Natural killer cell treated with Interleukin-12 subunit alpha and Interleukin-12 subunit beta and Interleukin-15 and Interleukin-18, amount 100 ng/mL, for 72 hours (primary cell): ENCODE results near the gene ITGA2. TPM values are rescaled to one million over a fixed set of nuclear protein-coding genes. Genes with fewer than 3 reads are reported as not detected.

ENCODE experiments used
- ATAC-seq, 2 donors: fragments of 150-1000 bp; cut with Tn5 transposase in 1 of 2; sonication (Bioruptor Pico), chemical (Tn5 transposase) in 1 of 2; 2 replicates each; pipeline ENCODE4 v1.10.0; 2021
- DNase-seq: peaks from one replicate; pipeline ENCODE4 v3.0.0; 2022; ENCODE audit warnings: low spot score
- H3K27ac Mint-ChIP-seq, 2 donors: 1 replicate in 1 of 2; 2 replicates in 1 of 2; pipeline ENCODE4 v1.8.0; 2022; ENCODE audit warnings: mixed read lengths in 2 of 2, mild to moderate bottlenecking in 1 of 2, moderate library complexity in 1 of 2
- H3K27me3 Mint-ChIP-seq, 2 donors: 1 replicate in 1 of 2; 2 replicates in 1 of 2; pipeline ENCODE4 v1.8.0; 2022; ENCODE audit warnings: mixed read lengths in 2 of 2
- H3K36me3 Mint-ChIP-seq: one replicate; pipeline ENCODE4 v1.8.0; 2022; ENCODE audit warnings: mixed read lengths
- H3K4me1 Mint-ChIP-seq, 2 donors: 1 replicate in 1 of 2; 2 replicates in 1 of 2; pipeline ENCODE4 v1.8.0; 2022; ENCODE audit warnings: low read depth in 2 of 2, mixed read lengths in 2 of 2, mild to moderate bottlenecking in 1 of 2
- H3K4me3 Mint-ChIP-seq: one replicate; pipeline ENCODE4 v1.8.0; 2022; ENCODE audit warnings: mixed read lengths
- H3K9me3 Mint-ChIP-seq: 2 replicates; pipeline ENCODE4 v1.8.0; 2022; ENCODE audit warnings: mixed read lengths
- total RNA-seq, 2 donors: library from RNA; stranded (reverse); gene quantifications; one replicate each; pipeline ENCODE4 v1.2.3, GENCODE V29; 2022

ITGA2 gene
- total RNA-seq, 2 donors from 2014 or later: 0.10 to 0.17 TPM

GRCh38 chr5:52995914-52996313 is 6.8 kb downstream of the ITGA2 start:
- ATAC-seq (no peak), DNase-seq (no peak)
- Mint-ChIP-seq H3K27ac (no peak overlapping the region), H3K9me3 (no peaks in the 10 kb centered on the region), H3K36me3 (no peaks in the 10 kb centered on the region), H3K4me3 (no peak overlapping the region), H3K27me3 (peaks cover 16 to 23% of the 10 kb centered on the region in 2 donors), H3K4me1 (no peaks in the 10 kb centered on the region)

DNA sequence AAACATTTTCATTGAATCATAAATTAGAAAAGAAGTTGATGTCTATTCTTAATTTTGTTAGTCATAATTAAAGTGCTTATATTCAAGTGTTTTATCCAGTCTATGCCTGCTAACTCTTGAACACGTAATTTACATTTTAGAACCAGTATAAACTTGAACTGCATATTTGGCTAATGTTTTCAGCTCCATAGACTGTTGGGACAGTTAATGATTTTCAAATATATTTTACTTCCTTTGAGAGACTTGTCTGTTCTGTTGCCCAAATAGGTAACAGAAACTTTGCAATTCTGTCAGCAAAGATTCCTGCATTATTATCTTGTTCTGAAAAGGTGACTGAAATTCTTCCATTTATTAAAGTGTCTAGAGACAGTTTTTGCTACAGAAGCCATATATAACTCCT is 7.8 kb downstream of the ITGA2 start:
- Mint-ChIP-seq H3K36me3 (no peaks in the 10 kb centered on the region), H3K27ac (no peak overlapping the region), H3K4me1 (no peaks in the 10 kb centered on the region), H3K27me3 (peaks cover 11 to 18% of the 10 kb centered on the region in 2 donors), H3K4me3 (no peak overlapping the region), H3K9me3 (no peaks in the 10 kb centered on the region)
- no peak for DNase-seq
- ATAC-seq: no peak

- Mint-ChIP-seq H3K9me3 (no peaks in the 10 kb centered on the region), H3K27ac (no peak overlapping the region), H3K4me3 (no peak overlapping the region), H3K27me3 (peaks cover 7 to 14% of the 10 kb centered on the region in 2 donors), H3K4me1 (no peaks in the 10 kb centered on the region), H3K36me3 (no peaks in the 10 kb centered on the region)
- DNase-seq (no peak), ATAC-seq (no peak)
Measured at GRCh38 chr5:52997424-52997823, 8.3 kb downstream of the ITGA2 start.

DNA sequence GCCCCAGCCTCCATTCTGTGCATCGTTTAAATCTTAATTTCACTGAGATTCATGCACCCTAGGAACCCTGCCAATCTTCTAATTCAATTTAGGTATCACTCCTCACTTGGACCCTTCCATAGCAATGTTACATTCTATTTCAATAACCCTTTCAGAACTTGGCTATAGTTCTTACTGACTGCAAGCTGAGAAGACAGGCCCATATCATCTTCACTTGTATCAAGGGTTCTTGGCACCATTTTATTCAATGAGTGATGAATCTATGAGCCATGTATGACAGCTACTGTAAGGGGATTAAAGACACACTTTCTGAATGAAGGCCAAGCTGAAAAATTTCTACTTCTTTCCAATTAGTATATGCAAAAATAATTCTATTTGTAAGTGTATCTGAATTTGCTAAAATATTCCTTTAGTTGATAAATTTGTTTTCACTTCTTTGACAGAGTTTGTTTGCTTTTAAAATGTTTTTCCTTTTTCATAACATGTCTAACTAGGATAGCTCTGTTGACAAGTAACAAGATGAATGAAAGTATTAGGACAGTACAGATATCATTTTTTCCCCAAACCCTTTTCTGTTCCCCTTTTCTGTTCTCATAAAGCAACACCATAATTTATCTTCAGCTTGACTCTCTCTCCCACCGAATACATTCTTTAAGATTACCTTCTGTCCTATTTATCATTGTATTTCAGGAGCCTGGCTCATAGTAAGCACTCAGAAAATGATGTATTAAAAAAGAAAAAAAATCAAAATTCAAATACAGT is 9.6 kb downstream of the ITGA2 start:
- Mint-ChIP-seq H3K27me3 (peaks cover under 1 to 4% of the 10 kb centered on the region in 2 donors), H3K4me1 (no peaks in the 10 kb centered on the region), H3K9me3 (no peaks in the 10 kb centered on the region), H3K36me3 (no peaks in the 10 kb centered on the region), H3K4me3 (no peak overlapping the region), H3K27ac (no peak overlapping the region)
- ATAC-seq (no peak), DNase-seq (no peak)

DNA sequence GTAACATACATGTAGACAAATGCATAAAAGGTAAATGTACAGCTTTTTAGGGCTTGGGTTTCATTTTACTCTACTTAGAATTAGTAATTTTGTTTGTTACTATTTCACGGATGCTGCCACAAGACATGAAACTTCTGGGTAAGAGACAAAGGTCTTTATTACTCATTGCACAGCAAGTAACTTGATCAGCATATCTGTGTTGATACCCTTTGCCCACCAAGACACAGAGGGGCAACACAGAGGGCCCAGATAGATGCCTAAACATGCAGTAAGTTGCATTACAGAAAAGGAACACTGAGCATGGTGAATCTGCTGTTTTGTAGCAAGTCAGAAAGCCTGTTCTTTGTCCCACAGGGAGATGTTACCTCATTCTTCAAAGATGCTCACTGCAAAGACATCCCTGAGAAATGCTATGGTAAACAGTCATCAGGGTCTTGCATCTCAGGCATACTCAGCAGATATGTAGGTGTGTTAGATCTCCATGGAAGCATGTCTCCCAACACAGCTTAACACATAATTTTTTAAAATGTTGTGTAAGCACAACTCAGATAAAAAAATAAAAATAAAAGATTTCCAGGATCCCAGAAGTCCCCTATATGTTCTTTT is 10.3 kb downstream of the ITGA2 start:
- no peaks in the 10 kb centered on the region for H3K36me3 Mint-ChIP-seq
- H3K9me3 Mint-ChIP-seq: no peaks in the 10 kb centered on the region
- no peak overlapping the region for H3K4me3 Mint-ChIP-seq
- peaks cover 0 to 3% of the 10 kb centered on the region in 2 donors for H3K4me1 Mint-ChIP-seq
- DNase-seq: no peak
- peak in 1 of 2 donors; percentile 56 for ATAC-seq
- H3K27ac Mint-ChIP-seq: no peak overlapping the region
- peaks cover 0 to 5% of the 10 kb centered on the region in 2 donors for H3K27me3 Mint-ChIP-seq

DNA sequence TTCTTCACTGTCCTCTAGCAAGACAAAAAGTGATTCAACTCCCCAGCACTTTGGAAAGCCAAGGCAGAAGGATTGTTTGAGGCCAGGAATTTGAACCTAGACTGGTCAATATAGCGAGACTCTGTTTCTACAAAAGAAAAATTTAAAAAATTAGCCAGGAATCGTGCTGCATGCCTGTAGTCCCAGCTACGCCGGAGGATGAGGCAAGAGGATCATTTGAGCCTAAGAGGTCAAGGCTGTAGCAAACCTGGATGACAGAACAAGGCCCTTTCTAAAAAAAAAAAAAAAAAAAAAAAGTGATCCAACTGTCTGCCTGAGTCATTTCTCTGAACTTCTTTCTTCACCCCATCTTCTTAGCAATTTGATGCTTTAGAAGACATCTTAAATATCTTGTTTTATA is 12.4 kb downstream of the ITGA2 start:
- DNase-seq: no peak
- Mint-ChIP-seq H3K9me3 (no peaks in the 10 kb centered on the region), H3K36me3 (no peaks in the 10 kb centered on the region), H3K27ac (no peak overlapping the region), H3K4me3 (no peak overlapping the region), H3K27me3 (peaks cover 0 to 11% of the 10 kb centered on the region in 2 donors), H3K4me1 (peaks cover 4 to 9% of the 10 kb centered on the region in 2 donors)
- no peak for ATAC-seq

DNA sequence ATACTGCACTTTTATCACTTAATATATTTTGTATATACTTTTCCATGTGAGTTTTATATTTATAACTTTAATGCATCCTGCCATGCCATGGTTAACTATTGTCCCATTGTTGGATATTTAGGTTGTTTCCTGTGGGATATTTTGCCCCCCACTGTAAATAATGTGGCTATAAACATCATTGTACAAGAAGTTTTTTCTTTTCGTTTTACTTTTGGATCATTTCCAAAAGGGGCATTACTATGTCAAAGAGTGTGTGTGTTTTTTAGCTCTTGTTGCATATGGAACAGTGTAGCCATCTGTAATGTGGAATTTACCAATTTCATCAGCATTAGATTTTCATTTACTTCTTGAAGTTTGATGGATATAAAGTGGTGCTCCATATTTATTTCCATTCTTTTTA is 13.3 kb downstream of the ITGA2 start:
- Mint-ChIP-seq H3K27ac (no peak overlapping the region), H3K36me3 (no peaks in the 10 kb centered on the region), H3K27me3 (peaks cover 0 to 11% of the 10 kb centered on the region in 2 donors), H3K4me1 (peaks cover 10 to 19% of the 10 kb centered on the region in 2 donors), H3K9me3 (no peaks in the 10 kb centered on the region), H3K4me3 (no peak overlapping the region)
- DNase-seq (no peak), ATAC-seq (no peak)

DNA sequence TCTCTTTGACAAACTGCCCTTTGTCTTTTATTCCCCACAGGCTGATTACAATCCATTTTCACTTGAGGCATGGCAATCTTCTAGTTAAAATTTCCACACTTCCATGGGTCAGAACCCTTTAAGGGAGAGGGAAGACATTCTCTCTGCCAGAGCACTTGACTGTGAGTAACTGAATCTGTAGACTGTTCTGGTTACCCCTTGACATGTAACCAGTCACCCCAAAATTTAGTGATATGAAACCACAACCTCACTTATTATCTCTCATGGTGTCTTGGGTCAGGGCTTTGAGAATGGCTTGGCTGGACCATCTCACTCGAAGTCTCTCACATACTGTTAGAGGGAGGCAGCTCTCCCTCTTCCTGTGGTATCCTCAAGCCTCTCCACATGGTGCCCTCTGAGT is 14.0 kb downstream of the ITGA2 start:
- ATAC-seq (no peak), DNase-seq (no peak)
- Mint-ChIP-seq H3K27ac (no peak overlapping the region), H3K9me3 (no peaks in the 10 kb centered on the region), H3K4me3 (no peak overlapping the region), H3K36me3 (no peaks in the 10 kb centered on the region), H3K4me1 (peaks cover 10 to 20% of the 10 kb centered on the region in 2 donors), H3K27me3 (peaks cover 0 to 11% of the 10 kb centered on the region in 2 donors)

DNA sequence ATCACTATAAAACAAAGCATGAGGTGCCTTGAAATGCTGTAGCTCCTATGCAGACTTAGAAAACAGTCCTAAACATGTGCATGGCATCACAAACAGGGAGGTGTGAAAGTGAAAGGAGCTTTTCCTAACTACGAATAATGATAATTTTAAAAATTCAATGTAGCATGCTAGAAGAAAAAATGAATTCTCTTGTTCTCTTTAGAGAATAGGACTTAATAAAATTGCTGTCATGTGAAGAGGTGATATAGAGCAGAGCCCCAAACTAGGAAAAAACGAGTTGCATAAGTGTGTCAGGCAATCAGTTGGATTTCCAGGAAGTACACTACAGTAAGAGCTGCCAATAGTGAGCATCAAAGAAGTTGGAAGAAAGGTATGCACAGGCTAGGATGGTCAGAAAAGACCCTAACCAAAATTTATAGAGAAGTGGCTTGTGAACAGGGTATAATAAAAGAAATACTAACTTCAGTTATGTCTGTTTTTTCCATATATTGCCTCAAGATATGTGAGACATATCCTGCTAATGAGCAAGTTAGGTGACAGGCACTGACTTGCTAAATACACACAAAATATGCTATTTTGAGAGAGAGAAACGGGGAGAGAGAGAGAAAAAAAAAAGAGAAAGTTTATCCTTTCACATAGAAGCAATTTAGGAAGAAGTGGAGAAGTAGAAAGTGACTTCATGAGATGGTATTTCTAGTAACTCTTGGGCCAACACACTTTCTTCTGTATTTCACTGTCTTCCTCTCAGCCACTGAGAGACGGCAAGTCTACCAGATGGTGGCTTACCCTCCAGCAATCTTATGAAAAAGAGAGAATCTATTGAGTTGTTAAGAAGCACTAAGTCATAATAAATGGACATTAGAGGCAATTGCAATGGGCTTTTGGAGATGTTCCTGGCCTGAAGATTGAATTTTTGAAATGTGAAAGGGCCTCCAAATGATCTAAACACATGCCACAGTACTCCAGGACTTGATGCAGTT is 18.0 kb downstream of the ITGA2 start:
- no peak for ATAC-seq
- Mint-ChIP-seq H3K27ac (no peak overlapping the region), H3K4me1 (peaks cover 10 to 30% of the 10 kb centered on the region in 2 donors)

DNA sequence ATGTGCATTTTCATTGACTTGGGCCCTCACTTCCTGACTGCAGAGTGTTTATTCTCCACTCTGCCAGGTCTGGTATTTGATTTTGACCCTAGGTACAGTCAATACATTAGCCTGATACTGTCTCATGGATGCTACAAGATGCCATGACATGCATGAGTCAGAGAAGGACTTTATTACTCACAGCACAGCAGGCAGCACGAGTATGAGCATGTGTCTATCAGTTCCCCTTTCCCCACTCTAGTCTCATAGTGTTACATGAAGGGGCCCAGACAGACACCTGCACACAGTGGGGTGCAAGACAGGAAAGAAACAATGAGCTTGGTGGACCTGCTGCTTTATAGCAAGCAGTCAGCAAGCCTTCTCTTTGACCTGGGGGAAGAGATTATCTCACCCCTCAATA is 19.6 kb downstream of the ITGA2 start:
- ATAC-seq (peak; percentile 72 to 89), DNase-seq (no peak)
- peak overlapping the region in 1 of 2 donors; percentile 61 for H3K27ac Mint-ChIP-seq
- peaks cover 10 to 30% of the 10 kb centered on the region in 2 donors for H3K4me1 Mint-ChIP-seq
- H3K27me3 Mint-ChIP-seq: peaks cover 9 to 19% of the 10 kb centered on the region in 2 donors
- H3K9me3 Mint-ChIP-seq: no peaks in the 10 kb centered on the region
- H3K36me3 Mint-ChIP-seq: no peaks in the 10 kb centered on the region
- peak overlapping the region; percentile 26 for H3K4me3 Mint-ChIP-seq

More for the DNA sequence above, 18.0 kb downstream of the ITGA2 start:
- Mint-ChIP-seq H3K4me3 (no peak overlapping the region), H3K9me3 (no peaks in the 10 kb centered on the region), H3K36me3 (no peaks in the 10 kb centered on the region), H3K27me3 (peaks cover 0 to 16% of the 10 kb centered on the region in 2 donors)
- no peak for DNase-seq

- no peaks in the 10 kb centered on the region for H3K36me3 Mint-ChIP-seq
- H3K9me3 Mint-ChIP-seq: no peaks in the 10 kb centered on the region
- DNase-seq (no peak), ATAC-seq (peak in 1 of 2 donors; percentile 48)
- H3K4me3 Mint-ChIP-seq: no peak overlapping the region
- H3K4me1 Mint-ChIP-seq: peaks cover 10 to 29% of the 10 kb centered on the region in 2 donors
- H3K27ac Mint-ChIP-seq: no peak overlapping the region
- H3K27me3 Mint-ChIP-seq: peaks cover 12 to 17% of the 10 kb centered on the region in 2 donors
Measured at GRCh38 chr5:53009816-53010215, 20.7 kb downstream of the ITGA2 start.

DNA sequence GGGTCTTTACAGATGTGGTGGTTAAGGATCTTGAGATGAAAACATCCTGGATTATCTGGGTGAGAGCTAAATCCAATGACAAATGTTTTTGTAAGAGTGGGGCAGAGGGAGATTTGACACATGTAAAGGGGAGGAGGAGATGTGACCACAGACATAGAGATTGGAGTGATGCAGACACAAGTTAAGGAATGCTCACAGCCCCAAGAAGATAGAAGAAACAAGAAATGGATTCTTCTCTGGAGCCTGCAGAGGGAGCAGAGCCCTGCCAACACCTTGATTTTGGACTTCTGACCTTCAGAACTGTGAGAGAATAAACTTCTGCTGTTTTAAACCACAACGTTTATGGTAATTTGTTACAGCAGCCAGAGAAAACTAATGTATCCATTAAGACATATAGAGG is 21.7 kb downstream of the ITGA2 start:
- no peak for ATAC-seq
- Mint-ChIP-seq H3K4me1 (peaks cover 9 to 31% of the 10 kb centered on the region in 2 donors), H3K36me3 (no peaks in the 10 kb centered on the region)

GRCh38 chr5:53011233-53011632 is 22.1 kb downstream of the ITGA2 start:
- H3K27me3 Mint-ChIP-seq: peaks cover 19 to 25% of the 10 kb centered on the region in 2 donors
- H3K4me1 Mint-ChIP-seq: peaks cover 9 to 31% of the 10 kb centered on the region in 2 donors
- ATAC-seq: no peak

More for the DNA sequence above, 21.7 kb downstream of the ITGA2 start:
- Mint-ChIP-seq H3K4me3 (no peak overlapping the region), H3K27me3 (peaks cover 18 to 22% of the 10 kb centered on the region in 2 donors), H3K9me3 (no peaks in the 10 kb centered on the region), H3K27ac (no peak overlapping the region)
- DNase-seq: no peak

More at GRCh38 chr5:53011233-53011632, 22.1 kb downstream of the ITGA2 start:
- no peak overlapping the region for H3K4me3 Mint-ChIP-seq
- no peak overlapping the region for H3K27ac Mint-ChIP-seq
- H3K36me3 Mint-ChIP-seq: no peaks in the 10 kb centered on the region
- DNase-seq: no peak
- H3K9me3 Mint-ChIP-seq: no peaks in the 10 kb centered on the region
